TTC549 (cell line): Measurements from ENCODE around the gene CLSTN2.

Experiments used
- FAIRE-seq: peaks from 2 replicates; lab custom pipeline; 2012; peaks lifted over from hg19 to GRCh38; lab: Jason Lieb, UNC

Gene CLSTN2

GRCh38 chr3:140455521-140456214 lies 520.7 kb downstream of the CLSTN2 start:
- no peak for FAIRE-seq

GRCh38 chr3:140456974-140457373 lies 522.0 kb downstream of the CLSTN2 start:
- FAIRE-seq: no peak

GRCh38 chr3:140459462-140459861 lies 524.5 kb downstream of the CLSTN2 start:
- no peak for FAIRE-seq

GRCh38 chr3:140461250-140461649 lies 526.3 kb downstream of the CLSTN2 start:
- FAIRE-seq: no peak

GRCh38 chr3:140463355-140463754 lies 528.4 kb downstream of the CLSTN2 start:
- no peak for FAIRE-seq

GRCh38 chr3:140465988-140466387 lies 531.0 kb downstream of the CLSTN2 start:
- no peak for FAIRE-seq

GRCh38 chr3:140466535-140466934 lies 531.5 kb downstream of the CLSTN2 start:
- no peak for FAIRE-seq

- no peak for FAIRE-seq
Measured at GRCh38 chr3:140467104-140467577, 532.2 kb downstream of the CLSTN2 start.

GRCh38 chr3:140467796-140468315 lies 532.9 kb downstream of the CLSTN2 start:
- FAIRE-seq: no peak

GRCh38 chr3:140468407-140468806 lies 533.4 kb downstream of the CLSTN2 start:
- FAIRE-seq: no peak

GRCh38 chr3:140469491-140469890 lies 534.5 kb downstream of the CLSTN2 start:
- no peak for FAIRE-seq

GRCh38 chr3:140470211-140470610 lies 535.2 kb downstream of the CLSTN2 start:
- FAIRE-seq: no peak

DNA sequence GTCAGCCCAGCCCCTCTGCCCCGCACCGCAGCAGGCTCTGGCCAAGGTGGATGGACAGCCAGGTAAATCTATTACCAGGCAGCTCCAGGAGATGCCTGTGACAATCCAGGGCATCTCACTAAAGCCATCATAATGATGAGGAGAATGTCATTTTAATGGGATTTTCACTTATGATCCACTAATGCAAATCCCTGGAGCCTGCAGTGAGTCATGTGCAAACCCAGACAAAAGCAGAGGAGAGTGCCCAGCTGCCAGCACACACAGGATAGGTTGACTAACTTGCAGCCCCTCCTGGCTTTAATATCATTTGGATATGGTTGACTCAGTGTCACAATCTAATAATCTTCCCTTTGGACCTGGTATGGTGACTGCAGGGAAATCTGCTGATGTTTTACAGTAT lies 536.0 kb downstream of the CLSTN2 start:
- FAIRE-seq: no peak

DNA sequence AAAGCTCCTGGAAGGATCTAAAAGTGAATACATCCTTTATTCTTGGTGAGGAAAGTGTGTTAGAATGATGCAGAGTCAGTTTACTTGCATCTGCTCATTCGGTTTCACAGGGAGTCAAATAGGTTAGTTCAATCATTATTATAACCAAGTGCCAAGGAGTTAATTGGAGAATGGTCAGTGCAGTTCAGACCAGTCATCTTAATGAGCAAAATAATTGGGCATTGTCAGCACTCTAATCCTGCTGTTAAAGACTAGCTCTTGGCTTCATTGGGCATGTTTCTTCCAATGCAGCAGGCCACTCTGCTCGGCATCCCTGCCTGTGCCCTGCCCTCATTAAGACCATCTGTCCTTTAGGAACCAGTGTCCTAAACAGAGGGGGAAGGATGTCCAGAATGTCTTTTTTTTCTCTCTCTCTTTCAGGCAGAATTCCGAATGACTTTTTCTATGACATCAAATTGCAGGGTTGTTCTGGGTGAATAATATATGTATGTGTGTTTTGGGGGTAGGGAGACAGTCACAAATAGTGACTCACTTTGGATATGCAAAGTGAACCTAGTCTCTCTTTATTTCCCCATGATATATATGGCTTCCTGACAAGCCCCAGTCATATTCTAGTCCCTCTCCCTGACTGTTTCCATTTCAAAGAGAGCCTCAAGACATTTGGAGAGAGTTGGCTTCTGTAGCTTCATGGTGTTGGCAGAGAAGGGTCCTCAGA lies 537.5 kb downstream of the CLSTN2 start:
- FAIRE-seq: no peak

GRCh38 chr3:140487566-140487965 lies 552.6 kb downstream of the CLSTN2 start:
- no peak for FAIRE-seq

- FAIRE-seq: no peak
Measured at GRCh38 chr3:140493271-140493670, 558.3 kb downstream of the CLSTN2 start.

DNA sequence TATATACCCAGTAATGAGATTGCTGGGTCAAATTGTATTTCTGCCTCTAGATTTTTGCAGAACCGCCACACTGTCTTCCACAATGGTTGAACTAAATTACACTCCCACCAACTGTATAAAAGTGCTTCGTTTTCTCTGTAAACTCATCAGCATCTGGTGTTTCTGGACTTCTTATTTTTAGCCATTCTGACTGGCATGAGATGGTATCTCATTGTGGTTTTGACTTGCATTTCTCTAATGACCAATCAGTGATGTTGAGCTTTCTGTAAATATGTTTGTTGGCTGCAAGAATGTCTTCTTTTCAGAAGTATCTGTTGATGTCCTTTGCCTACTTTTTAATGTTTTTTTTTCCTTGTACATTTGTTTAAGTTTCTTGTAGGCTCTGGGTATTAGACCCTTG lies 560.0 kb downstream of the CLSTN2 start:
- no peak for FAIRE-seq

DNA sequence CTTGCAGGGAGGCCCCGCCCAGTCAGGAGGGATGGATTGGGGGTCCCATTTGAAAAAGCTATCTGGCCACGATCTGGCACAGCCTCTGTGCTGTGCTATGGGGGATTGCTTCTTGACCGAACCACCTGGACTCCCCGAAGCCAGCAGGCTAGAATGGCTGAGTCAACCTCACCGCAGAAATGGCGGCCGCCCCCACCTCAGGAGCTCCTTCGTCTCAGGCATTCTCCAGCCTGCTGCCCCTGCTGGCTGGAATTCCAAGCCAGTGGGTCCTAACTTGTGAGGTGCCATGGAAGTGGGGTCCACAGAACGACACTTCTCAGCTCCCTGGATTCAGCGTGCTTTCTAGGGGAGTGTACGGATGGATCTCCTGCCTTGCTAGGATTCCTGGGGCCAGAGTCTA lies 562.3 kb downstream of the CLSTN2 start:
- no peak for FAIRE-seq

DNA sequence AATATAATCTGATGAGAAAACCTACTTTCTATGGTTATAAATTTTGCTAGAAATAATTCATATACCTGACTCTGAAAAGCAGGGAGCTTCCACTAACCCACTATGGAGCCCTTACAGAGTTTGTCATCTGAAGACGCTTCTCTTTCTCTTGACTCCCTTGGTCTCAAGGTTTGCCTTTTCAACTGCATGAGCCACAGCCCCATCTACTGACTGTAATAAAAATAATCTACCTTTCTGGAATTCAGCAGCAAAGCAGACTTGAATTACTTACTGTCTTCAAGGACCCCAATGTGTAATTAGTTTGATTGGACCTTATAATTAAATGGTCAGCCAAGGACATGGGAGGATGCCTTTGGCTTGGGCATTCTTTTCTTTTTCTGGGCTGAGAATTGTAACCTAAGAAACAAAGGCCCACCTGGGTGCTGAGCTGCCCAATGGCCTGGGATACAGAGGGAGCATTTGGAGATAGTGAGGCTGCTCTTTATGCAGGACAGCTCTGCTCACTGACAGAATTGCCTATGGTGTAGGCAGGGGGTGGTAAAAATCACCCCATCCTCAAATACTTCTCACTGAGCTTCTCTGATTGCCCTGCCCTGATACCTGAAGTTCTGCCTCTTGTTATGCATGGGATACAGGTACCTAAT lies 564.3 kb downstream of the CLSTN2 start:
- no peak for FAIRE-seq

DNA sequence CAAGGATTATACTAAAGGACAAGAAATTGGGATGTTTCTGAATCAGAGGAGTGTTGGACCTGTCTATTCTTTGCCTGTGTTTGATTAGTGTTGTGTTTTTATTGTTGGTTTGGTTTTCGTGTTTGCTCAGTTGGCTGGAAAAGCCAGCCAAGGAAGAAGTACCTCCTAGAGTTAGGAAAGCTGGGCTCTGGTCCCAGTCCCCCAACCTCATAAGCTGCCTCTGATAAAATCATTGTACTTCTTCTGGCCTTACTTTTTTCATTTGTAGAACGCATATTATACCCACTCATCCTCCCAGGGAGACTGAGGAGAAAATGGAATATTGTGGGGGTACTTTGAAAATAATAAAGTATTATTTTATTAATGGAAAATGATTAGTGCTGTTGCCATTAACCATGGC lies 565.5 kb downstream of the CLSTN2 start:
- FAIRE-seq: no peak

DNA sequence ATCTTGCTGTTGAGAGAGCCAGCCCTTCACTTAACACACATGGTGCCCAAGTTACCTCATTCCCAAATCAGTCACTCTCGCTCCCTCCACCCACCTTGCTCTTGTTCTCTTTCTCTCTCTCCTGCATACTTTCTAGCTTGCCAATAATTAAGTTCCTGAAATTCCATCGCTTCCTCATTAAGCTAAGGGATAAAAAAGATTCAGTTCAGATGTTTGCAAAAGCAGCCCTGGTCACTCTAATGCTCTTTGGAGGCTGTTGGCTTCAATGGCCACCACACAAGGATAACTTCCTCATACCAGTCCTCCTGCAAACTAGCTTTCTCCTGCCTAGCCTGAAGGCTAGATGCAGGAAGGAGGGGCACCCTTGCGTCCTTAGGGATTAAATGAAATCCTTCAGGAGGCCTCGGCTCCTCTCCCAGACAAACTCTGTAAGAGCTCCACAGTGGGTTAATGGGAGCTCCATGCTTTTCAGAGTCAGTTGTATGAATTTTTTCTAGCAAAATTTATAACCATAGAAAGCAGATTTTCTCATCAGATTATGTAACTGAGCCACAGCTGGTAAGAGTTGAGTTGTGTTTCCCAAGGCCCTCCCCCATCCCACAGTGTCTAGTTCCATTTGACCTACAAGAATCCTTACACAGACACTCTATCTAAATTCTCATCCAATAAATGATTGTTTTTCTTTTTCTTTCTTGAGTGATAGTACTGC lies 566.2 kb downstream of the CLSTN2 start:
- FAIRE-seq: no peak

- FAIRE-seq: no peak
Measured at GRCh38 chr3:140501770-140502364, 566.9 kb downstream of the CLSTN2 start.
